Activated CD4-positive, alpha-beta T cell treated with anti-CD3 and anti-CD28 coated beads, Interleukin-2, amount 50 U/mL, for 24 hours (primary cell): ENCODE results near the gene MAN1B1.
A peak's percentile ranks its signal among the peaks of the same experiment; 100 is the strongest.

Experiments
- DNase-seq, 2 donors: peaks; one replicate each; pipeline ENCODE4 v3.0.0-alpha.2; 2020; ENCODE audit warnings: low read depth in 1 of 2, low spot score in 1 of 2

MAN1B1 gene

GRCh38 chr9:137086531-137087408 is at the start of gene MAN1B1:
TSS of gene MAN1B1 (plus strand) at chr9:137086985. CDS start at chr9:137087000, 15 bp downstream.
- peak; percentile 97 to 99 for DNase-seq

GRCh38 chr9:137037035-137037434 is 49.8 kb upstream of the MAN1B1 start:
- DNase-seq: no peak

GRCh38 chr9:137037483-137037882 is 49.3 kb upstream of the MAN1B1 start:
- no peak for DNase-seq

- no peak for DNase-seq
Measured at GRCh38 chr9:137038916-137039315, 47.9 kb upstream of the MAN1B1 start.

GRCh38 chr9:137039611-137040366 is 47.0 kb upstream of the MAN1B1 start:
- no peak for DNase-seq

GRCh38 chr9:137040568-137040967 is 46.2 kb upstream of the MAN1B1 start:
- DNase-seq: no peak

GRCh38 chr9:137041124-137041523 is 45.7 kb upstream of the MAN1B1 start:
- DNase-seq: no peak

GRCh38 chr9:137042751-137043727 is 43.7 kb upstream of the MAN1B1 start:
- DNase-seq: no peak

GRCh38 chr9:137044037-137044436 is 42.7 kb upstream of the MAN1B1 start:
- DNase-seq: no peak

GRCh38 chr9:137044502-137045177 is 42.1 kb upstream of the MAN1B1 start:
- no peak for DNase-seq

- DNase-seq: no peak
Measured at GRCh38 chr9:137045294-137046087, 41.3 kb upstream of the MAN1B1 start.

GRCh38 chr9:137046088-137046787 is 40.5 kb upstream of the MAN1B1 start, which contains the start of gene NPDC1:
TSS of gene NPDC1 (minus strand) at chr9:137046177. CDS start at chr9:137045989, 188 bp downstream.
- DNase-seq: peak; percentile 69

- no peak for DNase-seq
Measured at GRCh38 chr9:137048655-137049543, 37.9 kb upstream of the MAN1B1 start.

- DNase-seq: no peak
Measured at GRCh38 chr9:137049544-137050449, 37.0 kb upstream of the MAN1B1 start.

- DNase-seq: no peak
Measured at GRCh38 chr9:137050570-137050969, 36.2 kb upstream of the MAN1B1 start.

- no peak for DNase-seq
Measured at GRCh38 chr9:137051145-137051724, 35.5 kb upstream of the MAN1B1 start.
